SK-N-SH (cell line): Measurements from ENCODE around the gene IRX2. TPM values are rescaled to one million over a fixed set of nuclear protein-coding genes. Genes with fewer than 3 reads are reported as not detected.

Source experiments
- CTCF ChIA-PET: fragments of 300-600, 350-600 bp; formaldehyde crosslinking; extraction: SDS; loops from one replicate; lab custom pipeline; 2021; lab: Yijun Ruan, JAX
- POLR2A ChIA-PET: fragments of 350-600 bp; sonication (Branson Sonifier 250); formaldehyde crosslinking; extraction: SDS; loops from one replicate; lab custom pipeline; 2020; ENCODE audit warnings: antibody characterized with exemption, inconsistent platforms; lab: Yijun Ruan, JAX
- DNase-seq: peaks from one replicate; pipeline ENCODE4 v3.0.0; 2012
- H2AFZ ChIP-seq: fragments of 200-600 bp; sonication (generic); 2 replicates; pipeline ENCODE4 v1.8.1; 2016; ENCODE audit warnings: antibody characterized with exemption, mild to moderate bottlenecking, low read depth
- H3F3A ChIP-seq: fragments of 200-600 bp; sonication (generic); replicated peaks from 2 replicates; pipeline ENCODE3; 2016; ENCODE audit warnings: antibody characterized with exemption, mild to moderate bottlenecking; ENCODE audit not compliant: insufficient read depth
- H3K27ac ChIP-seq, 2 experiments: fragments of 200-500 bp in 1 of 2; fragments of 200-600 bp in 1 of 2; sonication (Bioruptor generic) in 1 of 2; sonication (generic), shearing (Covaris generic) in 1 of 2; 2 replicates each; pipeline versions ENCODE4 v1.5.1 to v1.6.1; 2014 to 2016; ENCODE audit warnings: low read depth in 2 of 2, inconsistent platforms in 1 of 2, low read length in 1 of 2, mild to moderate bottlenecking in 1 of 2, mixed read lengths in 1 of 2
- H3K27me3 ChIP-seq: fragments of 200-600 bp; sonication (generic), shearing (Covaris generic); 2 replicates; pipeline ENCODE4 v1.6.1; 2016; ENCODE audit warnings: mixed run types; ENCODE audit not compliant: insufficient read depth
- H3K36me3 ChIP-seq, 2 experiments: fragments of 200-500 bp in 1 of 2; fragments of 200-600 bp in 1 of 2; sonication (Bioruptor generic) in 1 of 2; sonication (generic) in 1 of 2; replicated peaks in 1 of 2; 2 replicates each; pipeline versions ENCODE3 to v1.5.1; 2014 to 2016; ENCODE audit warnings: low read length in 1 of 2, mild to moderate bottlenecking in 1 of 2; ENCODE audit not compliant: insufficient read depth in 2 of 2, control insufficient read depth in 1 of 2
- H3K4me1 ChIP-seq, 2 experiments: fragments of 200-500 bp in 1 of 2; fragments of 200-600 bp in 1 of 2; sonication (Bioruptor generic) in 1 of 2; sonication (generic), shearing (Covaris generic) in 1 of 2; 2 replicates each; pipeline versions ENCODE4 v1.5.1 to v1.6.1; 2014 to 2016; ENCODE audit warnings: low read depth in 1 of 2, low read length in 1 of 2, mixed run types in 1 of 2; ENCODE audit not compliant: insufficient read depth in 2 of 2, control insufficient read depth in 1 of 2
- H3K4me2 ChIP-seq: fragments of 200-600 bp; sonication (generic), shearing (Covaris generic); 2 replicates; pipeline ENCODE4 v1.6.1; 2017; ENCODE audit warnings: mixed run types
- H3K4me3 ChIP-seq, 2 experiments: fragments of 200-500 bp in 1 of 2; fragments of 200-600 bp in 1 of 2; sonication (Bioruptor generic) in 1 of 2; sonication (generic), shearing (Covaris generic) in 1 of 2; 2 replicates each; pipeline versions ENCODE4 v1.5.1 to v1.8.1; 2014 to 2016; ENCODE audit warnings: low read depth in 2 of 2, inconsistent platforms in 1 of 2, low read length in 1 of 2, mild to moderate bottlenecking in 1 of 2, mixed read lengths in 1 of 2, moderate library complexity in 1 of 2
- H3K79me2 ChIP-seq: fragments of 200-600 bp; sonication (generic); 2 replicates; pipeline ENCODE4 v1.8.1; 2017; ENCODE audit warnings: mild to moderate bottlenecking; ENCODE audit not compliant: insufficient read depth
- H3K9ac ChIP-seq: fragments of 200-600 bp; sonication (generic); 2 replicates; pipeline ENCODE4 v1.6.1; 2017; ENCODE audit warnings: mixed run types
- H3K9me2 ChIP-seq: fragments of 200-600 bp; sonication (generic); 2 replicates; pipeline ENCODE4 v1.6.1; 2017; ENCODE audit warnings: mixed run types
- H3K9me3 ChIP-seq: fragments of 200-600 bp; sonication (generic); 2 replicates; pipeline ENCODE4 v1.6.1; 2017; ENCODE audit warnings: mixed run types, mild to moderate bottlenecking, moderate library complexity
- H4K20me1 ChIP-seq: fragments of 200-600 bp; sonication (generic); 2 replicates; pipeline ENCODE4 v1.6.1; 2017; ENCODE audit warnings: mild to moderate bottlenecking, mixed run types; ENCODE audit not compliant: insufficient read depth
- CHD2 ChIP-seq: fragments of 150-350 bp; IDR thresholded peaks from 2 replicates; pipeline ENCODE4 v1.6.1; 2018; ENCODE audit warnings: low read length; ENCODE audit not compliant: partially characterized antibody
- CTCF ChIP-seq: fragments of 200-600 bp; sonication (generic); IDR thresholded peaks from 2 replicates; pipeline ENCODE4 v1.6.1; 2017; ENCODE audit warnings: antibody characterized with exemption, mild to moderate bottlenecking, moderate library complexity
- EP300 ChIP-seq, 2 experiments: IDR thresholded peaks; 2 replicates each; pipeline versions ENCODE4 v1.4.0 to v1.6.1; 2012; ENCODE audit warnings: borderline replicate concordance in 1 of 2, low read depth in 1 of 2, low read length in 1 of 2
- GABPA ChIP-seq: IDR thresholded peaks from 2 replicates; pipeline ENCODE4 v1.4.0; 2012; ENCODE audit warnings: low read depth, mild to moderate bottlenecking
- GATA2 ChIP-seq: sonication (generic); formaldehyde crosslinking; IDR thresholded peaks from 2 replicates; pipeline ENCODE4 v1.5.0; 2020; ENCODE audit warnings: mild to moderate bottlenecking, missing genetic modification reagents
- MEF2A ChIP-seq: IDR thresholded peaks from 2 replicates; pipeline ENCODE4 v1.4.0; 2012; ENCODE audit warnings: low read depth, borderline replicate concordance
- MXI1 ChIP-seq: IDR thresholded peaks from 2 replicates; pipeline ENCODE4 v1.6.1; 2012; ENCODE audit warnings: mild to moderate bottlenecking, low read depth, low read length, improper control_type of control experiment
- REST ChIP-seq: IDR thresholded peaks from 2 replicates; pipeline ENCODE4 v1.6.1; 2012; ENCODE audit warnings: mild to moderate bottlenecking, low read depth, low read length, moderate library complexity
- SMC3 ChIP-seq: IDR thresholded peaks from 2 replicates; pipeline ENCODE4 v1.6.1; 2012; ENCODE audit warnings: low read depth, low read length, improper control_type of control experiment
- TAF1 ChIP-seq: IDR thresholded peaks from 2 replicates; pipeline ENCODE4 v1.6.1; 2012; ENCODE audit warnings: low read depth, mild to moderate bottlenecking, low read length, moderate library complexity, borderline replicate concordance
- YY1 ChIP-seq: IDR thresholded peaks from 2 replicates; pipeline ENCODE4 v1.4.0; 2012; ENCODE audit warnings: low read depth, mild to moderate bottlenecking
- ZBTB33 ChIP-seq: IDR thresholded peaks from 2 replicates; pipeline ENCODE4 v1.4.0; 2012; ENCODE audit warnings: low read depth, borderline replicate concordance
- WGBS: methylation state at CpG from one replicate; pipeline ENCODE4 v1.1.6; 2017; ENCODE audit warnings: low lambda C conversion rate; 5-methylcytosine and 5-hydroxymethylcytosine counted together
- polyA plus RNA-seq, 3 experiments: library from polyadenylated mRNA; depleted of rRNA; stranded (reverse); fragments of >200 nt; gene quantifications; 2 replicates each; pipeline ENCODE4 v1.2.3, GENCODE V29; 2012
- TF ChIP-seq, protein P1 (sequence below): fragments of 150-350 bp; IDR thresholded peaks from 2 replicates; pipeline ENCODE4 v1.6.1; 2016; ENCODE audit warnings: mild to moderate bottlenecking, low read depth, low read length

IRX2 gene
- polyA plus RNA-seq, 1 of the 3 experiments (the other 2 are of a cell fraction) = not detected

- CTCF ChIA-PET = no interaction called here
- Histone ChIP-seq H3F3A (no peaks in the 10 kb centered on the region), H3K9ac (no peak overlapping the region), H3K4me2 (no peak overlapping the region), H3K4me3 (no peak overlapping the region), H3K4me1 (no peaks in the 10 kb centered on the region), H3K36me3 (no peaks in the 10 kb centered on the region), H3K9me2 (no peaks in the 10 kb centered on the region), H3K27ac (no peak overlapping the region), H3K27me3 (no peaks in the 10 kb centered on the region), H4K20me1 (no peaks in the 10 kb centered on the region), H3K9me3 (no peaks in the 10 kb centered on the region), H3K79me2 (no peaks in the 10 kb centered on the region), H2AFZ (no peak overlapping the region)
- WGBS = 0% methylated on average over 2 of the region's 3 CpGs
- TF ChIP-seq MEF2A = no peak
- TF ChIP-seq, protein P1, sequence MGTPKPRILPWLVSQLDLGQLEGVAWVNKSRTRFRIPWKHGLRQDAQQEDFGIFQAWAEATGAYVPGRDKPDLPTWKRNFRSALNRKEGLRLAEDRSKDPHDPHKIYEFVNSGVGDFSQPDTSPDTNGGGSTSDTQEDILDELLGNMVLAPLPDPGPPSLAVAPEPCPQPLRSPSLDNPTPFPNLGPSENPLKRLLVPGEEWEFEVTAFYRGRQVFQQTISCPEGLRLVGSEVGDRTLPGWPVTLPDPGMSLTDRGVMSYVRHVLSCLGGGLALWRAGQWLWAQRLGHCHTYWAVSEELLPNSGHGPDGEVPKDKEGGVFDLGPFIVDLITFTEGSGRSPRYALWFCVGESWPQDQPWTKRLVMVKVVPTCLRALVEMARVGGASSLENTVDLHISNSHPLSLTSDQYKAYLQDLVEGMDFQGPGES = no peak
- no peak for TF ChIP-seq CHD2
- no peak for TF ChIP-seq GABPA
- TF ChIP-seq YY1 = no peak
- no peak for TF ChIP-seq CTCF
- TF ChIP-seq SMC3 = no peak
- TF ChIP-seq TAF1 = no peak
- no peak for TF ChIP-seq ZBTB33
- TF ChIP-seq REST = no peak
- no peak for TF ChIP-seq MXI1
- no peak for TF ChIP-seq EP300 (IDR thresholded peaks at IDR 0.05; ENCODE audit: borderline replicate concordance in 1 of 2, low read depth in 1 of 2, low read length in 1 of 2)
- TF ChIP-seq GATA2 (CRISPR knock-in tag) = no peak
- DNase-seq = no peak
- POLR2A ChIA-PET = no interaction called here
These were observed 31.2 kb upstream of the IRX2 start for GRCh38 chr5:2782658-2783057.
